ENCODE data around the gene RBMS1. TPM values are rescaled to one million over a fixed set of nuclear protein-coding genes. Genes with fewer than 3 reads are reported as not detected.

Gene RBMS1
- total RNA-seq, 2 donors from 2014 or later, result 18.8 to 22.8 TPM

DNA sequence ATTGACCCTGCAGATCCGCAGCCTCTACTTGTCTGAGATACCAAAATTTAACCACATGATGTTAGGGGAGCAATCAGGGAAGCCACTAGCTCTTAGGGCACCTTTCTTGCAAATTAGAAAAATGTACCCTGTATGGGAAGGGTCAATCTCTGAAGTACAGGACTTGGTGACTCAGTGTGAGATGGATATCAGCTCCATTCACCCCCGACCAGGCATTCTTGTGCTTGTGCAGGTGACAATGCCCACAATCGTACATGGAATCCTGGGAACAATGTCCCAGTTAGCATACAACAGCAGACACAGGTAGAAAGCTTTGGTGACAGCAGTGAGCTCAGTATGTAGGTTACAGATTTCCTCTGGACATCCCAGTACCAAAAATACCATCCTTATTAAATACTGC lies 155.9 kb downstream of the RBMS1 start:
- H3K27ac ChIP-seq, result no peak overlapping the region

DNA sequence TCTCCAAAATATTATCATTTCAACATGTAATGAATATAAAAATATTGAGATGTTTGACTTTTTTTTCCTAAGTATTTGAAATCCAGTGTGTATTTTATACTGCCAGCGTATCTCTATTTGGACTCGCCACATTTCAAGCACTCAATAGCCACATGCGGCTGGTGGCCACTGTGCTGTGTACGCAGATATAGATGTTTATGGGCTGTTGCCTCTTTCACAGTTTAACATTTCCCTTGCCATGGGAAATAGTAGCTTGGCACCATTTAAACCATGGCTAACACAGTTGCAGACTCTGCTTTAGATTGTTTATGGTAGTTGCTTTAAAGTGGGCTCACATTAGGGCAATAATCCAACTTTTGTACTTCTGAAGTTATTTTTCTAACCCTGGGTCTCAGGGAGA lies 157.0 kb downstream of the RBMS1 start:
- 90% methylated on average over 4 of the region's 4 CpGs for WGBS
- DNase-seq (ENCODE audit: low spot score), result no peak
- H3K27me3 ChIP-seq (replicated peaks; ENCODE audit: insufficient read depth), result no peaks in the 10 kb centered on the region
- no peaks in the 10 kb centered on the region for H3K4me1 ChIP-seq (replicated peaks)
- H3K9me3 ChIP-seq, result no peaks in the 10 kb centered on the region
- intact Hi-C loops (cut with DNase I), result loop anchor here (10.0 kb wide), 1 partner anchor 158 kb away; the partner anchor contains the start of gene RBMS1
- no peaks in the 10 kb centered on the region for H3K36me3 ChIP-seq
- H3K4me3 ChIP-seq, result no peak overlapping the region
- H3K27ac ChIP-seq, result no peak overlapping the region
- TF ChIP-seq POLR2AphosphoS5 (IDR thresholded peaks at IDR 0.05), result no peak
- TF ChIP-seq, protein P1, sequence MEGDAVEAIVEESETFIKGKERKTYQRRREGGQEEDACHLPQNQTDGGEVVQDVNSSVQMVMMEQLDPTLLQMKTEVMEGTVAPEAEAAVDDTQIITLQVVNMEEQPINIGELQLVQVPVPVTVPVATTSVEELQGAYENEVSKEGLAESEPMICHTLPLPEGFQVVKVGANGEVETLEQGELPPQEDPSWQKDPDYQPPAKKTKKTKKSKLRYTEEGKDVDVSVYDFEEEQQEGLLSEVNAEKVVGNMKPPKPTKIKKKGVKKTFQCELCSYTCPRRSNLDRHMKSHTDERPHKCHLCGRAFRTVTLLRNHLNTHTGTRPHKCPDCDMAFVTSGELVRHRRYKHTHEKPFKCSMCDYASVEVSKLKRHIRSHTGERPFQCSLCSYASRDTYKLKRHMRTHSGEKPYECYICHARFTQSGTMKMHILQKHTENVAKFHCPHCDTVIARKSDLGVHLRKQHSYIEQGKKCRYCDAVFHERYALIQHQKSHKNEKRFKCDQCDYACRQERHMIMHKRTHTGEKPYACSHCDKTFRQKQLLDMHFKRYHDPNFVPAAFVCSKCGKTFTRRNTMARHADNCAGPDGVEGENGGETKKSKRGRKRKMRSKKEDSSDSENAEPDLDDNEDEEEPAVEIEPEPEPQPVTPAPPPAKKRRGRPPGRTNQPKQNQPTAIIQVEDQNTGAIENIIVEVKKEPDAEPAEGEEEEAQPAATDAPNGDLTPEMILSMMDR (IDR thresholded peaks at IDR 0.05), result no peak
- no peak for TF ChIP-seq POLR2A (IDR thresholded peaks at IDR 0.05)

More for the DNA sequence above, 155.9 kb downstream of the RBMS1 start:
- 75% methylated on average over 3 of the region's 3 CpGs for WGBS
- DNase-seq (ENCODE audit: low spot score), result no peak
- Histone ChIP-seq H3K4me3 (no peak overlapping the region), H3K9me3 (no peaks in the 10 kb centered on the region), H3K4me1 (replicated peaks) (no peaks in the 10 kb centered on the region), H3K36me3 (no peaks in the 10 kb centered on the region), H3K27me3 (replicated peaks; ENCODE audit: insufficient read depth) (no peaks in the 10 kb centered on the region)
- TF ChIP-seq, protein P1 (IDR thresholded peaks at IDR 0.05), result no peak
- no peak for TF ChIP-seq POLR2AphosphoS5 (IDR thresholded peaks at IDR 0.05)
- TF ChIP-seq POLR2A (IDR thresholded peaks at IDR 0.05), result no peak
- intact Hi-C loops (cut with DNase I), result loop anchor here (10.0 kb wide), 1 partner anchor 157 kb away; the partner anchor contains the start of gene RBMS1

DNA sequence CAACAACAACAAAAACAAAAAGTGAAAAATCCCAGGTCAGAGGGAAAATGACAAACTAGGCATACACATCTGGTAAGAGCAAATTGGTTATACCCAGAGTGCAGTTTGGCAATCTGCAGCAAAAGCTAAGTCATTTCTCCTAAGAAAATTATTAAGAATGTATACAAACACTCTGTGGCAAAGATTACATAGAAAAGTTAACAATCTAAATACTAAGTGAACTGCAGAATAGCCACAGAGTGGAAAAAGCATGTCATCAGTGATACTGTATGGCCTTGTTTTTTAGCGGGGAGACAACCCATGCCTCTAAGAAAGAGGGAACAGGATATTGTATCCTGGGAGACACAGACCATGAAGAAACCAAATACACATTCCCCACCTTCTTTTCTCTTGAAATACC lies 157.5 kb downstream of the RBMS1 start:
- Histone ChIP-seq H3K4me1 (replicated peaks) (no peaks in the 10 kb centered on the region), H3K27ac (no peak overlapping the region), H3K27me3 (replicated peaks; ENCODE audit: insufficient read depth) (no peaks in the 10 kb centered on the region), H3K36me3 (no peaks in the 10 kb centered on the region), H3K9me3 (no peaks in the 10 kb centered on the region), H3K4me3 (no peak overlapping the region)
- no peak for DNase-seq (ENCODE audit: low spot score)
- TF ChIP-seq POLR2AphosphoS5 (IDR thresholded peaks at IDR 0.05) (no peak), POLR2A (IDR thresholded peaks at IDR 0.05) (no peak)
- TF ChIP-seq, protein P1 (IDR thresholded peaks at IDR 0.05), result no peak
- WGBS, result 74% methylated on average over 1 of the region's 1 CpG
- intact Hi-C loops (cut with DNase I), result loop anchor here (10.0 kb wide), 1 partner anchor 159 kb away; the partner anchor contains the start of gene RBMS1

DNA sequence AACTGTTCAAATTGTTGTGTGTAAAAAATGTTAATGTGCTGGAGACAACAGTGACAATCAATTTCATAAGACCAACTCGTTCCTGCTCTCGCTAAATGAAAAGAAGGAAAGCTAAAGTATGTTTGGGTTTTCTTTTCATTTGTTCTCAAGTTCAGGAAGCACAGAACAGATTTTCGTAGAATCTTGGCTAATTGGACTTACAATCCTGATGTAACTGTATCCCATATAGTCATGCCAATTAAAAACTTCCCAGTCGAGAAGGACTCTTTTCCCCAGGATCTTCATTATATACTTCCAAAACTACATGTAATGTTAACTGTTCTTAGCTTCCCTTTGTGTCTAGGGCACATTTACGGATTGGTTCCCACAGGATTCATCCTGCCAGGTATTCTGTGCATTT lies 158.2 kb downstream of the RBMS1 start:
- Histone ChIP-seq H3K4me1 (replicated peaks) (no peaks in the 10 kb centered on the region), H3K9me3 (no peaks in the 10 kb centered on the region), H3K27ac (no peak overlapping the region), H3K4me3 (no peak overlapping the region), H3K36me3 (no peaks in the 10 kb centered on the region), H3K27me3 (replicated peaks; ENCODE audit: insufficient read depth) (no peaks in the 10 kb centered on the region)
- TF ChIP-seq, protein P1 (IDR thresholded peaks at IDR 0.05), result no peak
- no peak for TF ChIP-seq POLR2AphosphoS5 (IDR thresholded peaks at IDR 0.05)
- no peak for TF ChIP-seq POLR2A (IDR thresholded peaks at IDR 0.05)
- WGBS, result 64% methylated on average over 5 of the region's 5 CpGs
- no peak for DNase-seq (ENCODE audit: low spot score)
- intact Hi-C loops (cut with DNase I), result loop anchor here (10.0 kb wide), 1 partner anchor 159 kb away; the partner anchor contains the start of gene RBMS1

DNA sequence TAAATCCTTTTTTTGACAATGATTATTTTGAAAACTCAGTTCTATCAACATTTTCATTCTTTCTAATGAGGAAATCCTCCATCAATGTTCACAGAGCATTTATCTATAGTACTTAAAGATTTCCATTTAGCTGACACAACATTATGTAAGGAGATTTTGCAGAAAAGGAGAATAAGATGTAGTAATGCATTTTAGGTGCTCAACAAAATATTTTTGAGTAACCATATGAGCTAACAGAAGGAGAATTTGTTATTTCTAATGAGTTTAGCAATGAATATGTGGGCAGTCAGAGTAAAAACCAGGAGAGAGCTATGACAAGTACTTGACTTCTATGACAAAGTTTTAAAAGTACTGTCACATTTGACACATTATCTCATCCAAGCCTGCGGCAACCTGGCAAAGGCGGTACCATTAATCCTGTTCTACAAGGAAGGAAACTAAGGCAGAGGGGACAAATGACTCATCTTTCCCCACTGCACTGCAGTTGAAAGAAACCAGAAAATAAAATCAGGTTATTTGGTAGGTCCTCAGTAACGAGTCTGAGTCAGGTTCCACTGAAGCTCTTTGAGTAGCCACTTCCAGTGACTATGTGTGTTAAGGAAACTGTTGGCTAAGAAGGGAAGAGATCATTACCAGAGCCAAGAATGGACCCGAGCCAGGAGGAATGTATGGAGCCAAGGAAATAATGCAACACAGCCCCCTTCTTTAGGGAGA lies 159.4 kb downstream of the RBMS1 start:
- H3K4me1 ChIP-seq (replicated peaks), result no peaks in the 10 kb centered on the region
- 71% methylated on average over 4 of the region's 4 CpGs for WGBS
- TF ChIP-seq, protein P1 (IDR thresholded peaks at IDR 0.05), result no peak
- TF ChIP-seq POLR2A (IDR thresholded peaks at IDR 0.05) (no peak), POLR2AphosphoS5 (IDR thresholded peaks at IDR 0.05) (no peak)
- no peak for DNase-seq (ENCODE audit: low spot score)
- H3K36me3 ChIP-seq, result no peaks in the 10 kb centered on the region
- no peaks in the 10 kb centered on the region for H3K9me3 ChIP-seq
- intact Hi-C loops (cut with DNase I), result loop anchor here (10.0 kb wide), 1 partner anchor 161 kb away; the partner anchor contains the start of gene RBMS1
- no peak overlapping the region for H3K4me3 ChIP-seq
- H3K27me3 ChIP-seq (replicated peaks; ENCODE audit: insufficient read depth), result no peaks in the 10 kb centered on the region
- H3K27ac ChIP-seq, result no peak overlapping the region
